Fibroblast of upper back skin (primary cell): Measurements from ENCODE around the gene ARNT2.

ENCODE experiments used
- DNase-seq: peaks from one replicate; pipeline ENCODE4 v3.0.0-alpha.2; 2013

Gene ARNT2

DNA sequence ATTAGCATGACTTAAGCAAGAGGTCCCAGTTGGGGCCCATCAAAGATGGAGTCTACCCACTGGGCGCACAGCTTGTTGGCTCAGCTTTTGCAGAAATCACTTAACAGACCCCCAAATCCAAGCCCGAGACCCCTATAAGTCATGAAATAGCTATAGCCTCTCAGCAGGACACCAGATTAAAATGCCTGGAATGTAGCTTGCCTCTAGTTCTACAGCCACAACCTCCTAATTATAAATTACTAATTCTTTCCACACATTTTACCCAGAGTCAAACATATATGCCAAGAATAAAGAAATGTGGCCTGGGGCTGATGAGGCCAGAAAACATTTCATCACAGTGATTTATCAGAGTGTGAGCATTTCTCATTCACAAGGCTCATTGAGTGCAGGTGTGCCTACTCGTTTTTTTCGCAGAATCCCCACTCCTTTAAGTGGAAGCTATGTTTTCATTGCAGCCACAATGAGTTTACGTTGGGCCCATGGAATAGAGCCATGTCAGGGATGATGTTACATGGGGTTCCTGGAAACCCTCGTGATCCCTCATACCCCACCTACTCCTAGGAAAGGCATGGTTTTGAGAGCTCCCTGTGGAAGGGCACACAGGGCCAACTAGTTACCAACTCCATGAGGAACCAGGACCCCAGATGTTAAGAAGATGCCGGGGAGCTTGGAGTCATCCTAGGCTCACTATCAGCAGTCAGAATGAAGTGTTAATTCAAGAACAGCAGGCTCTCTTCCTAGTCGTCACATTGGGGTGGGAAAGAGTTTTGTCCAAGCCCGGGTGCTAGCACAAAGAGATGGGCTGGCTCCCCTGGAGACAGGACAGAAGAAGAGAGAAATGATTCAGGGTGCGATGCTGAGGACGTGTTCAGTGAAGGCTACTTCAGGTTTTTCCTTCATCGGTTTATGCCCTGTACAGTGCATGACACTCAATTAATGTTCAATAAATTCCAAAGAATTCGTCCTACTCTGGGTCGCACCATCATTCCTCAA is 200.7 kb downstream of the ARNT2 start:
- peak; percentile 80 for DNase-seq

DNA sequence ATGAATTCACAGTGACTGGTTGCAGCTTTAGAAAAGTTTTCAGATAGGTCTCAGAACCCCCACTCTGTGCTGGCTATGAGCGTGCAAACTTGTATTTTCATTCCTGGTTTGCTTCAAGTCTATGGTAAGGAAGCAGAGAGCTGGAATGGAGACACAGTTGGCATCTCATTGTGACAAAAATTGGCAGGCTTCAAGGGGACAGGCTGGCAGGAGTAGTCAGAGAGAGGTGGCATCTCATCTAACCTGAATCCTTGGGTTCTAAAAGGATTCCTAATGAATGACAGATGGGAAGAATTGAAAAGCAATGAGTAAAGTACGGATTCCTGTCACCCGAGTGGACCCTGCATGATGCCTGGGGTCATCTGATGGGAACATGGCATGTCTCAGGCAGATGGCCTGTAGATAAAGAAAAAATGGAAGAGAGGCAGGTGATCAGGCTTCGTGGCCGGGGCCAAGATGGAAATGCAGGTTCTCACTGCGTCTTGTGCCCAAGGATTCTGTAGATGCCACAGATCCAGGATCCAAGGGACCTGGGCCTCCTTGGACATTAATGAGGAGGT is 201.5 kb downstream of the ARNT2 start:
- DNase-seq: no peak

DNA sequence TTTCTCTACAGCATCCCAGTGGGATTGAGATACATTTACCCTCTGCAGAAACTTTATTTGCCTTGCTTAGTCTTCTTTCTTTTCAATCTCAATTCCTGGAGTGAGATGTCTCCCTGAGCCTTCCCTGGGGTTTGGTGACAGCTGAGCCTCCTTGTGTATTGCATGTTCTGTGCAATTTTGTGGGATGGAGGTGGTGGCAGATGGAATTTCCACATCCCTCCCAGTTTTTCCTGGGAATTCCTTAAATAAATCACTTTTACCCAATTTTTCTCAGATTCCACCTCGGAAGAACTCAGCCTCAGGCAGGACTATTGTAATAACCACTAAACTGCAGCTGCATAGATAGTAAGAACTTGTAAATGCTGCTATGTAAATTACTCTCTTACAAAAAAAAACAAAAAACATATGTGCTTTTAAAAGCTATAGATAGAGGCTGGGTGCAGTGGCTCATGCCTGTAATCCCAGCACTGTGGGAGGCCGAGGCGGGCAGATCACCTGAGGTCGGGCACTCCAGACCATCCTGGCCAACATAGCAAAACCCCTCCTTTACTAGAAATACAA is 202.4 kb downstream of the ARNT2 start:
- peak; percentile 31 for DNase-seq

DNA sequence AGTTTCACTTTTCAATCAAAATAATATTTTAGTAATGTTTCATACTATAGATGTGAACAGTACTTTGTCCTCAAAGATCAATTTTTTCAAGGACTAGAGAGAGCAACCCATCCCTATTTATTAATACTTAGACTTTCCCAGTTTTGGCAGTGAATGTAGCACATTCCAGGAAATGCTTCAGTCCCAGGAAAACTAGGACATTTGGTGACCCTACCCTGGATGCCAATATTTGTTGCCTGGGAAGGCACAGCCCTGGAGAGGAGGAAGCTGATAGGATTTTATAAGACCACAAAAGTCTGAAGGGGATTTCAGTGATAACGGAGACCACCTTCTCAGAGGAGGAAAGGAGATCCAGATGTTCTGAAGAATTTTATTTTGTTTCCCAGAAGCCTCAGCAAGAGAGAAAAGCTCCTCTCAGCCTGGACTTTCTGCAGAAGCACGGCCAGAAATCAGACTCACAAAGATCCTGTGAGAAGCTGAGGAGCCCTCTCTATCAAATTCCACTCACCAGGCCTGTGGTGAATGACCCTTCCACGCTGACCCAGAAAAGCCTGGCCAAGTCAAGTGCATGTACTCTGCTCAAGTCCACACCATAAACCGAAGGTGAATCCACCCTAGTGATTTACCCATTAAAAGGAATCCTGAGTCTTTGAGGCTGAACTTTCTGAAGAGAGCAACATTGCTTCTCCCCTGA is 203.3 kb downstream of the ARNT2 start:
- DNase-seq: no peak

DNA sequence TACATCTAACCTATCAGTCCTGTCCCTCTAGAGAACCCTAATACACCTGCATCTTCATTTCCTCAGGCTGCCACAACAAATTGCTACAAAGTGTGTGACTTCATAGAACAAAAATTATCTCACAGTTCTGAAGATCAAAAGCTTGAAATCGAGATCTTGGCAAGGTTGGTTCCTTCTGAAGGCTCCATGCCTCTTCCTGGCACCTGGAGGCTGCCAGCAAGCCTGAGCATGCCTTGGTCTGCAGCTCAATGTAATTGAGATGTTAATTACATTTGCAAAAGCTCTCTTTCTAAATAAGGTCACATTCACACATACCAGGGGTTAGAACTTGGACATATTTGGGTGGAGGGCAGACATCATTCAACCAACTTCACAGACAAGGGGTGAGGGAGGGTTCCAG is 204.5 kb downstream of the ARNT2 start:
- DNase-seq: no peak

DNA sequence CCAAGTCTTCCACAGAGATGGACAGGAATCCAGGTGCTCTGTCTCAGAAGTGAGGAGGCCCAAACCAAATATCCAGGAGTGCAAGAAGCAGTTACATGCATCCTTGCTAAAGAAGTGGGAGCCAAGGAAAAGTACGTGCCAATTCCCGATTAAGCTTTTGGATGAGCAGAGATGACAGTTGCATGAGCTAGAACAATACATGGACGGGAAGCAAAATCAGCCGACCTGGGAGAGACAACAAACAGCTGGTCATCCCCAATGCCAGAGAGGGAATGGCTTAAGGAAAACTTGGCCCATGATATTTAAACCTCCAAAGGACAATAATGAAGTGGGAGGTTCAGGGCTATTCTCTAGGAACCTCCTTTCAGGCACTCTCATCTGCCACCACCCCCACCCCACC is 204.9 kb downstream of the ARNT2 start:
- no peak for DNase-seq

DNA sequence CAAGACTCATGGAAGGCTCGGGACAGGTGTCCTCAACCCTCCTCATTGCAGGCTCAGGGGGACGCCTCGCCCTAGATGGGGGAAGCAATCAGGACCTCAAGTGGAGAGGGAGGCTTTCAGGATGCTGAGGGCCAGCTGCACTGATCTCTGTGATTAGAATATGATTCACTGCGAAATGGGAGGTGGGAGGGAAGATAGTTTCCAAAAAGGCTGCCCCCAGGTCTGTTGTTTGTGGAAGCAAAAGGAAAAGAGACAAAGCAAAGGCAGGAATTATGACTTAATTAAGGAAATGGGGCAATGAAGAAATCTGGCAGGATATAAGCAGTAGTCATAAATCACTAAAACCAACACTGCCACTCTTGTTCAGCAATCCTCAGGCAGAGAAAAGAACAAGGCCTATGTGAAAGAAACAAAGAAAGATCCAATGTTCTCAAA is 205.3 kb downstream of the ARNT2 start:
- DNase-seq: peak; percentile 24

DNA sequence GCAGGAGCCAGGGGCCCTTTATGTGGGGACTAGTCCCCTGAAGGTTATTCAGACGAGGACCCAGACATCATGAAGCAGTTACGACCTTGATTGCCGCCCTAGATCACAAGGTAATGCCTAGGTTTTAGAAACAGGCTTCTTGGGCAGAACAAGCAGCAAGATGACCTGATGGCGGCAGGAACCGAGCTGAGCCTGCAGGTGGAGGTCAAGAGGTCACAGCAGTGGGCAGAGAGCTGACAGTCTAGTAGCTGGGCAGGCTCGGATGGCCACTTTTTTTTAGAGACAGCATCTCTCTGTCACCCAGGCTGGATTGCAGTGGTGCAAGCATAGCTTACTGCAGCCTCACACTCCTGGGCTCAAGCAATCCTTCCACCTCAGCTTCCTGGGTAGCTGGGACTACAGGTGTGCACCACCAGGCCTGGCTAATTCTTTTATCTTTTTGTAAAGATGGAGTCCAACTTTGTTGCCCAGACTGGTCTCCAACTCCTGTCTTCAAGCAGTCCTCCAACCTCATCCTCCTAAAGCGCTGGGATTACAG is 207.4 kb downstream of the ARNT2 start:
- no peak for DNase-seq

DNA sequence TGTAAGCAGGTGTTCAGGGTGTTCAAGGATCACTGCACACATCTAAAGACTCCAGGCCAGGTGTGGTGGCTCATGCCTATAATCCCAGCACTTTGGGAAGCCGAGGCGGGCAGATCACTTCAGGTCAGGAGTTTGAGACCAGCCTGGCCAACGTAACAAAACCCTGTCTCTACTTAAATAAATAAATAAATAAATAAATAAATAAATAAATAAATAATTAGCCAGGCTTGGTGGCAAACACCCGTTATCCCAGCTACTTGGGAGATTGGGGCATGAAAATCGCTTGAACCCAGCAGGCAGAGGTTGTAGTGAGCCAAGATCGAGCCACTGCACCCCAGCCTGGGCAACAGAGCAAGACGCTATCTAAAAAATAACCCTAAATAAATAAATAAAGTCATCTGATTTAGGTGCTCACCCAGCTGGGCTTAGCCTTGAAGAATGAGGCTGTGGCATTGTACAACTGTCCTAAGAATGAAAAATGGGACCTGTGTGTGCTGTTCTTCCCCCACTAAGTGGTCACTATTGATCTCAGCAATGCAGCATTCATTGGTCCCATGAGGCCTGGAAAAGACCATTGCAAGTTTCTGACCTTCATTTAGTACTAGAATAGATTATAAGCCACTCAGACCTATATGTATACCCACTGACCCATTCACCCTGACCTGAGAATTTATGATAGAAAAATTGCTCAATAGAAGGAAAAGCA is 208.1 kb downstream of the ARNT2 start:
- no peak for DNase-seq

DNA sequence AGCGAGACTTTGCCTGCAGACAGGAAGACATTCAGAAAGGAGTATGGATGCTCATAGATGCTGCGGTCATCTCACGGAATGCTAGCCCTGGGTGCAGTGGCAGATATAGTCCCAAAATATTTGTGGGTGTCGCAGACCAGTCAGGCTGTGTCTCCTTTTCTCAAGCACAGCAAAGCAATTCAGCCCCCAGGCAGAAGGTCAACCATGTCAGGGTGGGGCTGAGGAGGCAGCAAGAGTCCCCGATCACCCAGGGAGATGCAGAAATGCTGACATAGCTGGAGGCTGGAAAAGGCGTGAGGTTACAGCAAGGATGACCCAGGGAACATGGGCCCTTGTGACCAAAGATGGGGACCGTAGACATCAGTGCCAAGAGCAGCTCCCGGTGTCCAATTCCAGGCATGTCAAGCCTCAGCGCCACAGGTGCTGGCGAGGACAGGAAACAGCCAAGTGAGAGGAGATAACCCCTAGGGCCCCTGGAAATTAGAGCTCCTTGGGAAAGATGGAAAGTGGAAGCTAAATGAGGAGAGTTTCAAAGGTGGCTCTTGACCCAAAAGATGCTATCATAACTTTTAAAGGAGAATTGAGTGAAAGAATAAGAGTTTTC is 209.7 kb downstream of the ARNT2 start:
- DNase-seq: no peak

DNA sequence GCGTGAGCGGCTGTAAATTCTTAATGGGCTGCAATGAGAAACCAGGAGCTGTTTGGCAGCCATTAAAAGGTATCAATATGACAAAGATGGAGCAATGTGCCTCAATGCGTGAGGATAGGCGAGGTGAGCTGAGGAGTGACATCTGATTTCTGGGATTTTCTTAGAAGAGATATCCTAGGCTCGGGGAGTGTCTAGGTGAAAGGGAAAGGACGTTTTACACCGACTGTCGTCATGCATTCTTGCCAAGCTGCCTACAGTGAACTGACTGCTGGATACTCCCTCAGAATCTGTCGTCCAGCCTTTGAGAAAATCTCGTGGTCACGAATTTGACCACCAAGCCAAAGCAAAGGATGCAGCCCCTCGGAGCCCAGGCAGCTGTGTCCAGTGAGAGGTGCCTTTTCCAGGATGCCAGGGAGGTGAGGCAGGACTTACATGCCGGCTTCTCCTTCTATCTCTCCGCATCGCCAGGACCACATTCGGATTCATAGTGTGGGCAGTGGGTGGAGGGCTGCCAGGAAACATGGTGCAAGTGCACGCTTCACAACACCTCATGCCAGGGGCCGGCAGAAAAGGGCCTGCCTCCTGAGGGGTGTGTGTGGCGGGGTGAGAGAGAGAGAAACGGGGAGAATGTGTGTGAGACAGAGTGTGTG is 210.7 kb downstream of the ARNT2 start:
- DNase-seq: no peak

DNA sequence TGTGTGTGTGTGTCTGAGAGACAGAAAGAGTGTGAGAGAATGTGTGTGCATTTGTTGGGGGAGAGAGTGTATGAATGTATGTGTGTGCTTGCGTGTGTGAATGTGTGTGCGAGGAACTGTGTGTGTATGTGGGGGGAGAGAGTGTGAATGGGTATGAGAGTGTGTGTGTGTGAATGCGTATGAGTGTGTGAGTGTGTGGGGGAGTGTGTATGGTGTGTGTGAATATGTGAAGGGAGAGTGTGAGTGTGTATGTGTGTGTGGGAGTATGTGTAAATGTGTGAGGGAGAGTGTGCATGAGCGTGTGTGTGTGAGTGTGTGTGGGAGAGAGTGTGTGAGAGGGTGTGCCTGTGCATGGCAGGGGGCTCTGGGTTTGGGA is 211.2 kb downstream of the ARNT2 start:
- DNase-seq: no peak

DNA sequence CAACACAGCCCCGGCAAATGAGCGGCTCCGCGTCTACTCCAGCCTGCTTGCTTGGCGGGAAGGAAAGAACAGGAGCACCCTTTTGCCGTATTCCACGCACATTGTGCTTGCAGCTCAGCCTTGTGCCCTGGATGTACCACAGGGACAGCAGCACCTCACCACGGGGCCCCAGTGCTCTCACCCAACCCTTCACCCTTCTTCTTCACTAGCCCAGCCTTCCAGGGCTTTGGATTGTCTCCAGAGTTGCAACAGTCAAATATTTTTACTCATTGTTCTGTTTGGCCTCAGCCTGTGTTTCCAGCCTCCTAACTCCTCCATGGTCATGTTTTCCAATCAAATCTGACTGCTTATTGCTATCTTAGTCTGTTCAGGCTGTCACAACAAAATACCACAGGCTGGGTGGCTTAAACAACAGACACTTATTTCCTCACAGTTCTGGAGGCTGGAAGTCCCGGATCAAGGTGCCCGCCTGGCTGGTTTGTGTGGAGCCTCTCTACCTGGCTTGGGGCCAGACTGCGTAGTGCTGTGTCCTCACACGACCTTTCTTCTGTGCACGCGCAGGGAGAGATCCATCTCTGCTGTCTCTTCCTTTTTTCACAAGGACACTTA is 211.7 kb downstream of the ARNT2 start:
- DNase-seq: peak; percentile 57

DNA sequence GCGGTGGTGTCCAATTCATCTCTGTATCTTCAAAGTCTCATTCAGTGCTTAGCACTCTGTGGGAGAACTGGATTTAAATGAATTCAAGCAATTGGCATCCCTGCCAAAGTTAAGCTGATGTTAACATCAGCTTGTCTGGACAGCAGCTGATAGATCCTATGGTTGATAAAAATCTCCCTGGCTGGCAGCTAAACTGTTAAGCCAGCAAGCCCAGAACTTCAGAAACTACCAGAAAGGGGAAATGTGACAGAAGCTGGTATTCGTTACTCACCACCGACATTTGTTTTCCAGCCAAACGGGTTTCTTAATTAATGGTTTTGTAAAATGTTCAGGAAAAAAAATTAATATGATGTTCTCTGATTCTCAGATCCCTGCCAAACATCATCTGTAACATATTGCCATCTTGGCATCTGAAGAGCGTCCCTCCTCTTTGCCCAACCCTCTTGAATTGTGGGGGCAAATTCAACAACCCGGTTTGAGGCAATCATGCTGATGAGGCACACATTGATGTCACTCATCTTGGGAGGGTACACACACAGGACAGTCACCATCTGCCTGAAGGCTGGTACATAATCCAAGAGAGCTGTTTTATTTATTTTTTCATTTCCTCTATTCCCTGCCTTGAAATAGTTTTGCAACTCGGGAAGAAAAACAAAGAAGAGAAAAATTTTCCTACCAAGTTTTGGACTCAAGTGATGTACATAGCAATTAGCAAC is 214.7 kb downstream of the ARNT2 start:
- DNase-seq: no peak

DNA sequence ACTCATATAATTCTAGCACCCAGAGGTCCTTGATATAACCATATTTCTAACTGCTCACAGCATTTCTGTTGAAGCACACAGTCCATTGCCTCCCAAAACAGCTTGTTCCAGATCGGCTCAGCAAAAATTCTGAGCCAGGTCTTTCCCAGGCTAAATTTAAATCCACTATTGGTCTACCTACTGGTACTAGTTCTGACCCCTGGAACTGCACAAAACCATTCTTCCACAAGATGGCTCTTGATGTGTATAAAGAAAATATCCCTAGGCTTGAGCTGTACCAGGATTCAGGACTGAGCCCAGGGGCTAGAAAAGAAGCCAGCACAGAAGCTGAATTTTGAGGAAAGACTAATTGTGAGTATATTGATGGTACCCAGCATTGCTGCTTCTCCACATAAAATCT is 215.5 kb downstream of the ARNT2 start:
- peak; percentile 38 for DNase-seq

DNA sequence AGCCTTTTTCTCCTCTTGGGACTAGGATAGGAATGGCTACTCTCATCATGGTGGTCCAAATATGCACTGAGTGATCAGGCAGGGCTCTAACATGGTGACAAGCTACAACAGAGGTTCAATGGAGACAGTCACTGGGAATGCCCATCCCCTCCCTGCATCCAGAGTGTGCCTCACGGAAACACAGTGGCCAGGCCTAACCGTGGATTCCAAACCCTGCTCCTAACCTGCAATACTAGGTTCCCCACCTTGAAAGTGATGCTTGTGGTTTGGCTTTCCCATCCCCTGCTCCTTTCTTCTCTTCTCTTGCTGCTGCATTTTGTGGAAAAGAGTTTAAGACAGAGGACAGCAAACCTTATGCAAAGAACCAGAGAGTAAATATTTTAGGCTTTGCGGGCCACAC is 216.0 kb downstream of the ARNT2 start:
- no peak for DNase-seq

DNA sequence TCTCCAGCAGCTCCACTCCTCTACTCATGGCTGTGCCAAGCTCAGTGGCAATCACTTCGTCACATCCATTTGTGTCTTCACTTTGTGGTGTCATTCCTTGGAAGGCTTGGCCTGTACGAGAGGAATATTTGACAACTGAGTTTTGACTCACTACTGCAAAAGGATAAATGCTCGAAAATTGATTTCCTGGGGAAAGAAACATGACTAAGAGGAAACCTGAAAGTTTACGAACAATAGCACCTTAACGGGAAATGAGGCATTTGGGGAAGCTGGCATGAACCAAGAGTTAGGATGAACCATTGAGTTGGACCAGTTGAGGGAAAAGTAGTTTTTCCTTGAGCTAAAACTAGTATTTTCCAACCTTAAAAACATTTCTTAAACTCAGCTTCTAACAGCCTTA is 216.7 kb downstream of the ARNT2 start:
- DNase-seq: no peak

DNA sequence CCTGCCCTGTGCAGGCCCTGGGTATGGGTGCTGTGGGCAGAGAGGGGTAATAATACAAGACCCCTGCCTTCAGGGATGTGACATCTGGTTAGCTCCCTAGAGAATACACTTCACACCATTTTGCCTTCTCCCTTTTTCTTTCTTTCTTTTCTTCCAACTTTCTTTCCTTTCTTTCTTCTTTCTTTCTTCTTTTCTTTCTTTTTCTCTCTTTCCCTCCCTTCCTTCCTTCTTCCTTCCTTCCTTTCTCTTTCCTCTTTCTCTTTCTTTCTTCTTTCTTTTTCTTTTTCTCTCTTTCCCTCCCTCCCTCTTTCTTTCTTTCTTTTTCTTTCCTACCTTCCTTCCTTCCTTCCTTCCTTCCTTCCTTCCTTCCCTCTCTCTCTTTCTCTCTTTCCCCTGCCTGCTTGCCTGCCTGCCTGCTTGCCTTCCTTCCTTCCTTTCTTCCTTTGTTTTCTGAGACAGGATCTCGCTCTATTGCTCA is 222.5 kb downstream of the ARNT2 start:
- DNase-seq: no peak

DNA sequence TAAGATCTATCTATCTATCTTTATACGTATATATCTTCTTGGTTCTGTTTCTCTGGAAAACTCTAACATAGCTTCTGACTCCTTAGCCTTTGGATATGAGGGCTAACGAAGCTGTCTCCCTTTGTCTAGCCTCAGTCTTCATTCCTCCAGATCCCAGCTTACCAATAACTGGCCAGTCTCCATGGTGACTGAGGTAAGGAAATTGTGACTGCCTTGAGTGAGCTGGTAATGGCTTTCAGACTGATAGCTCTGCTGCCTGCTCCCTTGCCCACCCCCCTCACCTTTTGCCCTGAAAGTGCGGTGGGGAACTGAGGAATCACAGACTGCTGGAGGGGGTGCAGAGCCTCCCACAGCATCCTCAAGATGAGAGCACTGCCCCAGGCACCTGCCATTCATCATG is 225.2 kb downstream of the ARNT2 start:
- no peak for DNase-seq

DNA sequence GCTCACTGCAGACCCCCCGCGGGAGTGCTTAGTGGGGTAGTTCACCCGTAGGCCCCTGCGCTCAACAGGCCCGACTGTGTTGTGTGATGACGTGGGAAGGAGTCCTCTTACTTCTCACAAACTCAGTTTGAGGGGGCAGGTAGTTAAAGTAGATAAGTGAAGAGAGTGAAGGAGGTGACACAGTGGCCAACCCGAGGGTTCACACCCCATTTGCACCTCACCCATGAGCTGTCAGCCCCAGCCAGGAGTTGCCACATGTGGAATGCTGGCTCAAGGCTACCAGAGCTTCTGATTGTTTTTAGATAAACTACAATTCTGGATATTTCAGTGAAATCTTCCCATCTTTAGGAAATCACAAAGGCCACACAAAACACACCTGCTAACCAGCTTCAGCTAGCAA is 226.8 kb downstream of the ARNT2 start:
- DNase-seq: no peak
